GM10248 (cell line): ENCODE measurements around the gene CSK.
A peak's percentile ranks its signal among the peaks of the same experiment; 100 is the strongest.

Source experiments
- CTCF ChIA-PET: fragments of 300-600 bp; sonication (Branson Sonifier 250); formaldehyde crosslinking; extraction: SDS; loops from one replicate; lab custom pipeline; 2021; ENCODE audit warnings: antibody characterized with exemption; lab: Yijun Ruan, JAX
- POLR2A ChIA-PET: fragments of 350-650 bp; sonication (Branson Sonifier 250); formaldehyde crosslinking; extraction: SDS; loops from one replicate; lab custom pipeline; 2020; ENCODE audit warnings: antibody characterized with exemption; lab: Yijun Ruan, JAX
- DNase-seq: peaks from one replicate; pipeline ENCODE4 v3.0.0; 2012; ENCODE audit errors: extremely low spot score
- TF ChIP-seq, protein P1 (sequence below): IDR thresholded peaks from 2 replicates; pipeline ENCODE4 v1.5.1; 2012; ENCODE audit warnings: mild to moderate bottlenecking, low read depth; ENCODE audit errors: extremely low read depth, missing control alignments, control extremely low read depth

Gene CSK

DNA sequence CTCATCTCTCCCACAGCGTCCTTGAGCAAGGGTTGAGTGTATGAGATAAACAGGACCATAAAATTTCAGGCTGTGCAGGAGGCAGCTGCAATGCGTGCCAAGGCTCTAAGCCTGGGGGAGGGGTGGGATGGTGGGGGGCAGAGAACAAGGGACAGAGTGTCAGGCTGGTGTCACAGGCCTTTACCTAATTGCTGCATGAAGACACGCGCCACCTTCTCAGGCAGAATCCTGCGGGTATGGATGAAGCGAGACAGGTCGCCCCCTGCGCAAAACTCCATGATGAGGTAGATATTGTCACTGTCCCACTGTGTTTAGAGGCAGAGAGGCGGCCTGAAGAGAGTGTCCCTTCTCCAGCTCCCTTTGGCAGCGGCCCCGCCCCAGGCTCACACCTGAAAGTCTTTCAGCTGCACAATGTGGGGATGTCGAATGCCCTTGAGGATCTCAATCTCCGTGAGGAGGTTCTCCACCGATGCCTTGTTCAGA is 60.1 kb downstream of the CSK start:
- TF ChIP-seq, protein P1, sequence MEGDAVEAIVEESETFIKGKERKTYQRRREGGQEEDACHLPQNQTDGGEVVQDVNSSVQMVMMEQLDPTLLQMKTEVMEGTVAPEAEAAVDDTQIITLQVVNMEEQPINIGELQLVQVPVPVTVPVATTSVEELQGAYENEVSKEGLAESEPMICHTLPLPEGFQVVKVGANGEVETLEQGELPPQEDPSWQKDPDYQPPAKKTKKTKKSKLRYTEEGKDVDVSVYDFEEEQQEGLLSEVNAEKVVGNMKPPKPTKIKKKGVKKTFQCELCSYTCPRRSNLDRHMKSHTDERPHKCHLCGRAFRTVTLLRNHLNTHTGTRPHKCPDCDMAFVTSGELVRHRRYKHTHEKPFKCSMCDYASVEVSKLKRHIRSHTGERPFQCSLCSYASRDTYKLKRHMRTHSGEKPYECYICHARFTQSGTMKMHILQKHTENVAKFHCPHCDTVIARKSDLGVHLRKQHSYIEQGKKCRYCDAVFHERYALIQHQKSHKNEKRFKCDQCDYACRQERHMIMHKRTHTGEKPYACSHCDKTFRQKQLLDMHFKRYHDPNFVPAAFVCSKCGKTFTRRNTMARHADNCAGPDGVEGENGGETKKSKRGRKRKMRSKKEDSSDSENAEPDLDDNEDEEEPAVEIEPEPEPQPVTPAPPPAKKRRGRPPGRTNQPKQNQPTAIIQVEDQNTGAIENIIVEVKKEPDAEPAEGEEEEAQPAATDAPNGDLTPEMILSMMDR = no peak
- POLR2A ChIA-PET = no interaction called here
- no peak for DNase-seq
- CTCF ChIA-PET = interaction anchor here (0.8 to 3.8 kb wide), 15 partner anchors 8 to 210 kb away, joined by 3 to 19 read pairs (median 5); partner anchors contain the start of gene FAM219B

DNA sequence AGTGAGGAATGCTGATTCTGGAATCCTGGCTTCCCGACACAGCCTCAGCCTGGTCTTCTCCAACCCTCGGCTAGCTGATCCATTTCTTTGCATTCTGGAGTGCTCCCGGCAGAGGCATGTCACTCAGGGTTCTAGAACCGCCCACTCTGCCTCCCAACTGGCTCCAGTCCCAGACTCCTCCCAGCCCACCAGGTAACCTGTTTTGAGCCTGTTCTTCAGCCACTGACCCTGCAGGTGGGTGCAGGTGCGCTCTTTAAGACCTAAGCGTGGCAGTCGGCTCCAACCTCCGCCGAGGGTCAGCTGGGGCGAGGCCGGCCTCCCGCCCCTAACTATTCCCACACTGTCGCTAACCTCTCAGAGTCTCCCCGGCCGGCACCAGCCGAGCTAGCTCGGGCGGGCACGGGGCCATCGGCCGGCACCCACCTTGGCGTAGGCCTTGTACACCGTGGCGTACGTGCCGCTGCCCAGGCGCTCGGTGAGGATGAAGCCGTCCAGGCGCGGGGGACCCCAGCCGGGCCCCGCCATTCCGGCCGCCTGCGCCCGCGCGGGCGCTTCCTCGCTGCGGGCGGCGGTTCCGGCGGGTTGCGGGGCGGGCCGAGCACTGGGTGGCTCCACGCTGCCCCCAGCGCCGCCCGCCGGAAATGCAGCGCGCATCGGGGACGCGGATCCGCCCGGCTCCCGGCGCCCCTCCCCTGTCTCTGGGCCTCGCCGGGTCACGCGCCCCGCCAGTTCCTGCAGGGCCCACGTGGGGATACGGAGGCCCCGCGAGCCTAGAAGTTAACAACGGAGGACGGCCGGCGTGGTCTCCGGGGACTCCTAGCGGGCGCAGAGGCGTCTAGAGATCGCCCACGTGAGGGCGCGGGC is 60.9 kb downstream of the CSK start, which contains the start of gene ULK3:
Gene ULK3, minus strand, starts transcription at position 576 of the 864 bp plus-strand sequence. Its CDS starts 51 bp downstream, at position 525.
- TF ChIP-seq, protein P1 = peak; percentile 63
- ChIA-PET CTCF (interaction anchor here (0.7 to 3.8 kb wide), 25 partner anchors 9 to 225 kb away, joined by 3 to 19 read pairs (median 4); partner anchors contain the start of gene FAM219B), POLR2A (interaction anchor here (1.4 kb wide), 1 partner anchor 27 kb away, joined by 5 read pairs; no protein-coding TSS in a partner anchor)
- DNase-seq = peak; percentile 97

DNA sequence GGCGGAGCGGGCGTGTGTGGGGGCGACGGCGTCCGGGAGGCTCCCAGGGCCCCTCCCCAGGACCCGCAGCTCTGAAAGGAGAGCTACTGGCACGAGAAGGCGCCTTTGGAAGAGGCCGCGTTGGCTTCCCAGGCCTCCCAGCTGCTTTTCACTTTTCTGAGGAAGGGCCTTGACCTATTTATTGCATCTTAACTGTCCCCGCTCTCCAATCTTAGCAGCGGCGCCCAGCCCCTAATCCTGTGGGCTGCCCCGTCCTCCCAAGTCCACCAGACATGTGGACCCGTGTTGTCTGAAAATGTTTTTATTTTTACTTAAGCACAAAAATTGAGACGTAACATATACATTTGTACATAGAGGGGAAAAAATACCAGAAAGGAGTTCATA is 61.6 kb downstream of the CSK start:
- DNase-seq = no peak
- ChIA-PET POLR2A (interaction anchor here (1.4 kb wide), 1 partner anchor 27 kb away, joined by 5 read pairs; no protein-coding TSS in a partner anchor), CTCF (interaction anchor here (0.6 to 3.8 kb wide), 18 partner anchors 8 to 226 kb away, joined by 3 to 19 read pairs (median 4); no protein-coding TSS in a partner anchor)
- TF ChIP-seq, protein P1 = no peak

DNA sequence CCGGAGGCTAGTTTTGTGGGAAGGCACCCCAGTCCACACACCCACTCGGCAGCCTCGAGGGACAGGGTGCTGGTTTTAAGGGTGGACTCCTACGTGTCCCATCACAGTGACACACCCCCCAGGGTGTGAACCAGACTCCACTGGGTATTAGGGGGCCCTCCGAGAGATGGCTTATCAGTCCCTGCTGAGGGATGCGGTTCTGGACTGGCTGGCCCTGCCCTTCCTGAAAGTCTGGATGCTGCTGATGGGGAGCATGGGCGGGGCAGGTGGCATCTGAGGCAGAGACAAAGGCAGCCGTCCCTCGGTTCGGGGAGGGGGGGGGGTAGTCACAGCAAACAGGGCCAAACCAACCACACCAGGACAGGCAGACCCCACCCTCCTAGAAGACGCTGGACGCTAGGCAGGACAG is 62.0 kb downstream of the CSK start:
- ChIA-PET CTCF (interaction anchor here (0.6 to 3.8 kb wide), 17 partner anchors 8 to 226 kb away, joined by 3 to 19 read pairs (median 5); no protein-coding TSS in a partner anchor), POLR2A (no interaction called here)
- no peak for DNase-seq
- TF ChIP-seq, protein P1 = no peak

DNA sequence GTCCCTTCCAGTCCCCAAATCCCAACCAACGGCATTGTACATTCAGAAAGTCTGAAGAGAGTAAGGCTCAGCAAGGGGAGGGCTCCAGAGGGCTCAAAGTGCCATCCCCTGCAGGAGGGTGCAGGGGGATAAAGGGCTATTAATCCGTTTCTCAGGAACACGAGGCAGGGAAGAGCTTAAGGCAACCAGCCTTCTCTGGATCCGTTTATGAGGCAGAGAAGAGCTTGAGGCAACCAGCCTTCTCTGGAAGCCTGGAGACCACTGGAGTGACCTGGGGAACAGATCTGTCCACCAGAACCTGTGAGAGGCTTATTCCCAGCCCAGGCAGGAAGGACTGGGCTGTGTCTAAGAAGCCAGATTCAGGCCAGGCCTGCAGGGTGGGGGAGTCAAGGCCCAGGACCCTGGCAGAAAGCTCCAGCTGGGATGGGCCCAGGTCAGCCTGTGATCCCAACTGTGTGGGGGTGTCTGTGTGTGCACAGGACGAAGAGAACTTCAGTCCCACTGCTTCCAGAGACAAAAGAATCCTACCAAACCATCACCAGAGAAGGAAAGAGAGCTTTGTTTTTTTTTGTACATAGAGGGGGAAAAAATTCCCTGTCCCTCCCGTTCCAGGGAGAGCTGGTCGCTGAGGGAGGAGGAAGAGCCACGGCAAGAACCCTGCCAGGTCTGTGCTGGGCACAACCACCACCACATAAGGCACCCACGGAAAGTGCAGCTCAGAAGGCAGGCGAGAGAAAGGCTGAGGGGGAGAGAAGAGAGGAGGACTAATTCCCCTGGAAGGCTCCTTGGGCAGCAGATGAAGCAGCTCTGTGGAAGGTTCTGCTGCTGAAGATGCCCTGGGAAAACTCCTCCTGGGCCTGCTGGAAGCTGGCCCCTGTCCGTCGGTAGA is 62.7 kb downstream of the CSK start:
- TF ChIP-seq, protein P1 = no peak

DNA sequence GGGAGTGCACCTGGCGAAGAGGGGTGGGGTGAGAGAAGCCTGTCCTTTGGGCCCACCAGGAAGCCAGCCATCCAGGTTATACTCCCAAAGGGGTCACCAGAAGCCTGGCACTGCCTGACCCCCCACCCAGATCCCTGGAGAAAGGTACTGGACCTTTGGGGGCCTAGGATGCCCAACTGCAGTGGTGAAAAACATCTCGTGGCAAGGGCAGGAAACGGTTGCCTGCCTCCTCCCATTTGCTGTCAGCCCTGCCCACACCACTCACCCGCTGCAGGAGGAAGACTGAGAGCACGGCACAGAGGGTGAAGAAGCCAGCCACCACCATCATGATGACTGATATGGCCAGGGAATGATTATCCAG is 63.3 kb downstream of the CSK start:
- ChIA-PET CTCF (interaction anchor here (1.0 to 1.9 kb wide), 5 partner anchors 13 to 74 kb away, joined by 3 to 12 read pairs (median 6); no protein-coding TSS in a partner anchor), POLR2A (no interaction called here)
- TF ChIP-seq, protein P1 = no peak
- DNase-seq = no peak

More for the DNA sequence above, 62.7 kb downstream of the CSK start:
- ChIA-PET POLR2A (no interaction called here), CTCF (interaction anchor here (0.6 to 2.6 kb wide), 12 partner anchors 11 to 227 kb away, joined by 3 to 12 read pairs (median 4); no protein-coding TSS in a partner anchor)
- DNase-seq = no peak
